ENCODE data around the gene TFPI. TPM values are rescaled to one million over a fixed set of nuclear protein-coding genes. Genes with fewer than 3 reads are reported as not detected.

The TFPI gene
- total and polyA plus RNA-seq, 2 experiments from 2014 or later, result 6.6 to 8.8 TPM

GRCh38 chr2:187461294-187462261 lies 92.7 kb downstream of the TFPI start:
- H3K4me3 ChIP-seq, result no peak overlapping the region
- no peak for TF ChIP-seq CTCF (IDR thresholded peaks at IDR 0.05; ENCODE audit: low read depth, low read length)
- H3K36me3 ChIP-seq, result no peaks in the 10 kb centered on the region
- no peaks in the 10 kb centered on the region for H3K4me1 ChIP-seq (ENCODE audit: low read depth)
- no peaks in the 10 kb centered on the region for H3K27me3 ChIP-seq
- H3K9me3 ChIP-seq (ENCODE audit: low read depth), result no peaks in the 10 kb centered on the region
- no peak overlapping the region for H3K27ac ChIP-seq
- DNase-seq (ENCODE audit: low read depth in 1 of 2, low spot score in 1 of 2), result peak; percentile 29 to 74

GRCh38 chr2:187459256-187459655 lies 95.0 kb downstream of the TFPI start:
- Histone ChIP-seq H3K27ac (no peak overlapping the region), H3K4me1 (ENCODE audit: low read depth) (no peaks in the 10 kb centered on the region), H3K27me3 (no peaks in the 10 kb centered on the region), H3K4me3 (no peak overlapping the region), H3K36me3 (no peaks in the 10 kb centered on the region), H3K9me3 (ENCODE audit: low read depth) (no peaks in the 10 kb centered on the region)
- no peak for DNase-seq (ENCODE audit: low read depth in 1 of 2, low spot score in 1 of 2)
- TF ChIP-seq CTCF (IDR thresholded peaks at IDR 0.05; ENCODE audit: low read depth, low read length), result no peak

- DNase-seq (ENCODE audit: low read depth in 1 of 2, low spot score in 1 of 2), result peak; percentile 22 to 61
- Histone ChIP-seq H3K27me3 (no peaks in the 10 kb centered on the region), H3K27ac (no peak overlapping the region), H3K9me3 (ENCODE audit: low read depth) (no peaks in the 10 kb centered on the region), H3K4me1 (ENCODE audit: low read depth) (peaks cover 5% of the 10 kb centered on the region), H3K4me3 (no peak overlapping the region), H3K36me3 (no peaks in the 10 kb centered on the region)
- peak; percentile 42 for TF ChIP-seq CTCF (IDR thresholded peaks at IDR 0.05; ENCODE audit: low read depth, low read length)
Observed at GRCh38 chr2:187453078-187453641, 101.1 kb downstream of the TFPI start.

- TF ChIP-seq CTCF (IDR thresholded peaks at IDR 0.05; ENCODE audit: low read depth, low read length), result no peak
Observed at GRCh38 chr2:187451510-187451909, 102.7 kb downstream of the TFPI start.

GRCh38 chr2:187447336-187447735 lies 106.9 kb downstream of the TFPI start:
- Histone ChIP-seq H3K4me1 (ENCODE audit: low read depth) (peaks cover 14% of the 10 kb centered on the region), H3K27ac (peak overlapping the region; percentile 78), H3K36me3 (no peaks in the 10 kb centered on the region), H3K27me3 (no peaks in the 10 kb centered on the region), H3K9me3 (ENCODE audit: low read depth) (no peaks in the 10 kb centered on the region), H3K4me3 (peak overlapping the region; percentile 25)
- DNase-seq (ENCODE audit: low read depth in 1 of 2, low spot score in 1 of 2), result no peak
- no peak for TF ChIP-seq CTCF (IDR thresholded peaks at IDR 0.05; ENCODE audit: low read depth, low read length)

More at GRCh38 chr2:187451510-187451909, 102.7 kb downstream of the TFPI start:
- H3K4me1 ChIP-seq (ENCODE audit: low read depth), result peaks cover 14% of the 10 kb centered on the region
- H3K4me3 ChIP-seq, result no peak overlapping the region
- no peaks in the 10 kb centered on the region for H3K27me3 ChIP-seq
- no peak for DNase-seq (ENCODE audit: low read depth in 1 of 2, low spot score in 1 of 2)
- H3K9me3 ChIP-seq (ENCODE audit: low read depth), result no peaks in the 10 kb centered on the region
- no peak overlapping the region for H3K27ac ChIP-seq
- H3K36me3 ChIP-seq, result no peaks in the 10 kb centered on the region

All from cardiac muscle cell (in vitro differentiated cells and primary cell).